ENCODE results near the gene KCNE3.
"Not testable (repeated sequence)": the region's sequence is repeated elsewhere in the genome, so short reads cannot be mapped to it uniquely, and the experiment has no call there.

Gene KCNE3

DNA sequence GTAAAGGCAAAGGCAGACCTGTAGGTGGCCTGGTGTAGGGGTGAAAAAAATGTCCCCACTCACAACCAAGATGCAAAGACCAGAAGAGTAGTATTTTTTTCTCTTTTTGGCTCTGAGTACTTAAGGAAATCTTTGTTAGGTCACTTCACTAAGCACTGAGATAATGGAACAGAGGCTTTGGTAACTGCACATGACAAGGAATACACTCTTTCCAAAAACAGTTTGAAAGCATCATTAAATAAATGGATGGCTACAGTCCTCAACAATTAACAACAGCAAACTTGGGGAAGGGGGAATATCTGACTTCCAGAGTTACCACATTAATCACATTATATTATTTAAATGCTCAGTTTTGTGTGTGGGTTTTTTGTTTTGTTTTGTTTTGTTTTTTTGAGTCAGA is 42.2 kb downstream of the KCNE3 start:
- Histone ChIP-seq H3K4me1 (ENCODE audit: low read length) (no peaks in the 10 kb centered on the region), H2AFZ (ENCODE audit: low read depth, low read length) (no peak overlapping the region), H3K4me3 (ENCODE audit: low read length) (no peak overlapping the region), H4K20me1 (ENCODE audit: insufficient read depth, low read length) (no peaks in the 10 kb centered on the region), H3K9me3 (ENCODE audit: insufficient read depth, low read length) (0 out of 2 replicates have a peak, but pooled peaks cover 7% of the 10 kb centered on the region), H3K36me3 (replicated peaks; ENCODE audit: low read depth, low read length) (no peaks in the 10 kb centered on the region), H3K27me3 (ENCODE audit: low read depth, low read length) (peaks cover 10% of the 10 kb centered on the region; the same call in 1 of the 2 replicates), H3K9ac (ENCODE audit: low read length) (no peak overlapping the region), H3K27ac (ENCODE audit: low read length) (no peak overlapping the region), H3K79me2 (ENCODE audit: low read length) (no peaks in the 10 kb centered on the region), H3K4me2 (ENCODE audit: low read length) (no peak overlapping the region)
- TF ChIP-seq EZH2phosphoT487 (IDR thresholded peaks at IDR 0.05; ENCODE audit: low read depth), result no peak

DNA sequence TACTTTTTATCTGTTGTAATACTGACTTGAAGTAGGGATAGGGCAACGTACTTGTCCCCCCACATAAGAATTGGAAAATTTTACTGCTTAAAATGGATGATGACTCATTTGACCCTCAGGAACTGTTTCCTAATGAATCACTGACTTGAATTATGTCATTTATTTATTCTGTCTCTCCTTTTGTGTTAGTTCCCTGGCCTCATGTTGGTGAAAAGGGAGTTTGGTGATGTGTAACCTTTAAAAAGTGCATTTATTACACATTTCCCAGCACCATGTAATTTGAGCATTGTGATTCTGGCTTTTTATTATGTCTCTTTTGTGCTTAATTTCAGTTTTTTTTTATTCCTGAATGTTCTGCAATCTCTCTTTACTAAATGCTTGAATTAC is 48.8 kb downstream of the KCNE3 start:
- Histone ChIP-seq H3K9me3 (ENCODE audit: insufficient read depth, low read length) (no peaks in the 10 kb centered on the region), H4K20me1 (ENCODE audit: insufficient read depth, low read length) (no peaks in the 10 kb centered on the region), H3K4me2 (ENCODE audit: low read length) (no peak overlapping the region), H3K36me3 (replicated peaks; ENCODE audit: low read depth, low read length) (no peaks in the 10 kb centered on the region), H3K4me3 (ENCODE audit: low read length) (no peak overlapping the region), H3K79me2 (ENCODE audit: low read length) (no peaks in the 10 kb centered on the region), H3K27me3 (ENCODE audit: low read depth, low read length) (peaks cover 10% of the 10 kb centered on the region; the same call in 1 of the 2 replicates), H2AFZ (ENCODE audit: low read depth, low read length) (no peak overlapping the region), H3K27ac (ENCODE audit: low read length) (no peak overlapping the region), H3K9ac (ENCODE audit: low read length) (no peak overlapping the region), H3K4me1 (ENCODE audit: low read length) (peaks cover 3% of the 10 kb centered on the region; the same call in 1 of the 2 replicates)
- TF ChIP-seq, protein P1, sequence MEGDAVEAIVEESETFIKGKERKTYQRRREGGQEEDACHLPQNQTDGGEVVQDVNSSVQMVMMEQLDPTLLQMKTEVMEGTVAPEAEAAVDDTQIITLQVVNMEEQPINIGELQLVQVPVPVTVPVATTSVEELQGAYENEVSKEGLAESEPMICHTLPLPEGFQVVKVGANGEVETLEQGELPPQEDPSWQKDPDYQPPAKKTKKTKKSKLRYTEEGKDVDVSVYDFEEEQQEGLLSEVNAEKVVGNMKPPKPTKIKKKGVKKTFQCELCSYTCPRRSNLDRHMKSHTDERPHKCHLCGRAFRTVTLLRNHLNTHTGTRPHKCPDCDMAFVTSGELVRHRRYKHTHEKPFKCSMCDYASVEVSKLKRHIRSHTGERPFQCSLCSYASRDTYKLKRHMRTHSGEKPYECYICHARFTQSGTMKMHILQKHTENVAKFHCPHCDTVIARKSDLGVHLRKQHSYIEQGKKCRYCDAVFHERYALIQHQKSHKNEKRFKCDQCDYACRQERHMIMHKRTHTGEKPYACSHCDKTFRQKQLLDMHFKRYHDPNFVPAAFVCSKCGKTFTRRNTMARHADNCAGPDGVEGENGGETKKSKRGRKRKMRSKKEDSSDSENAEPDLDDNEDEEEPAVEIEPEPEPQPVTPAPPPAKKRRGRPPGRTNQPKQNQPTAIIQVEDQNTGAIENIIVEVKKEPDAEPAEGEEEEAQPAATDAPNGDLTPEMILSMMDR (IDR thresholded peaks at IDR 0.05; ENCODE audit: low read depth, low read length), result no peak
- no peak for TF ChIP-seq EZH2phosphoT487 (IDR thresholded peaks at IDR 0.05; ENCODE audit: low read depth)

DNA sequence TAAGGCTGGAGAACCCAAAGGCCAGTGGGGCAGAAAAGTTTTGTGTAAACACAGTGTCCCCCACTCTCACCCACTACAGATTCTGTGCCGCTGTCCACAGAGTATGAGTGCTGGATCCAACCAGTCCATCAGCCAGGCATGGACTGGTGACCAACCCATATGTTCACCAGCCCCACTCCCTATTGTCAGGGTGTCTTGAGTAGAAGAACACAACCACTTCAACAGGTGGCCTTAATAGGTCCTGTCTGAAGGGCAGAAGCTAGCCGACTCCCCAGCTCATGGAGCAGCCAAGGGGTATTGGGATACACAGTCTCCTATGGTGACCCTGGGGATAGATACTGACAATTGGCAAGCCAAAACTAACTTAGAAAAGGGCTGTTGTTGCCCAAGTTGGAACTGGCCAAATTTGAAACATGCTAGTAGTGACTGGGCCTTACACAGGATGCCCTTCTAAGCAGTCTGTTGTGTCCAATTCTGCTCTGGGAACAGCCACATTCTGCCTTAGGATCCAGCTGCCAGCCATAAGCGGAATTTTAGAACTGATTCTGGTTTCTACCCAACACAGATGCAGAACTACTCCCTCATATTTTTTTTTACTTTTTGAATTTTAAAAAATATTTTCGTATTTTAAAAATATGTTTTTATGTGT is 49.4 kb downstream of the KCNE3 start:
- H3K4me3 ChIP-seq (ENCODE audit: low read length), result no peak overlapping the region
- no peaks in the 10 kb centered on the region for H4K20me1 ChIP-seq (ENCODE audit: insufficient read depth, low read length)
- no peak overlapping the region for H3K9ac ChIP-seq (ENCODE audit: low read length)
- H3K9me3 ChIP-seq (ENCODE audit: insufficient read depth, low read length), result no peaks in the 10 kb centered on the region
- no peaks in the 10 kb centered on the region for H3K36me3 ChIP-seq (replicated peaks; ENCODE audit: low read depth, low read length)
- peaks cover 14% of the 10 kb centered on the region; the same call in 1 of the 2 replicates for H3K27me3 ChIP-seq (ENCODE audit: low read depth, low read length)
- no peak overlapping the region for H3K27ac ChIP-seq (ENCODE audit: low read length)
- no peaks in the 10 kb centered on the region for H3K79me2 ChIP-seq (ENCODE audit: low read length)
- H3K4me1 ChIP-seq (ENCODE audit: low read length), result peaks cover 3% of the 10 kb centered on the region; the same call in 1 of the 2 replicates
- H2AFZ ChIP-seq (ENCODE audit: low read depth, low read length), result no peak overlapping the region
- TF ChIP-seq, protein P1 (IDR thresholded peaks at IDR 0.05; ENCODE audit: low read depth, low read length), result no peak
- TF ChIP-seq EZH2phosphoT487 (IDR thresholded peaks at IDR 0.05; ENCODE audit: low read depth), result no peak
- H3K4me2 ChIP-seq (ENCODE audit: low read length), result no peak overlapping the region

DNA sequence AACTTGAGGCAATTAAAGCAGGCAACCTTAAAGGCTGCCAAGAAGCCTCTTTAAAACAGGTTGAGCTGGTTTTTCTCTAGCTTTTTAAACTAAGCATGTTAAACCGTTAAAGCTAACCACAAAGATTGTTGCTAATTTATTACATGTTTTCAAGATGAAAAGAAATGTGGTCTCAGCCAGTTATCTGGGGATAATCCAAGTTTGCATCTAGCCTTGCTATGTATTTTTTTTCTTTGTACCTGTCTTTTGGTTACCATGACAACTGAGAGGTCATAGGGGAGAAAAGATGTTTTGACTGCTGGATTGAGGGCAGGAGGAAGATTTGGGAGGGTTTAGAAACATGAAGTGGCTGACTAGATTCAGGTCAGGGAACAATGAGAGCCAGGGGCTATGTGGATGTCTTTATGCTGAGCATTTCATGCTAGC is 50.0 kb downstream of the KCNE3 start:
- no peak for TF ChIP-seq EZH2phosphoT487 (IDR thresholded peaks at IDR 0.05; ENCODE audit: low read depth)
- TF ChIP-seq, protein P1 (IDR thresholded peaks at IDR 0.05; ENCODE audit: low read depth, low read length), result no peak
- Histone ChIP-seq H3K36me3 (replicated peaks; ENCODE audit: low read depth, low read length) (no peaks in the 10 kb centered on the region), H2AFZ (ENCODE audit: low read depth, low read length) (no peak overlapping the region), H3K9ac (ENCODE audit: low read length) (no peak overlapping the region), H3K27me3 (ENCODE audit: low read depth, low read length) (peaks cover 14% of the 10 kb centered on the region; the same call in 1 of the 2 replicates), H3K4me1 (ENCODE audit: low read length) (peaks cover 3% of the 10 kb centered on the region; the same call in 1 of the 2 replicates), H3K79me2 (ENCODE audit: low read length) (no peaks in the 10 kb centered on the region), H3K27ac (ENCODE audit: low read length) (no peak overlapping the region), H3K4me3 (ENCODE audit: low read length) (no peak overlapping the region), H3K4me2 (ENCODE audit: low read length) (no peak overlapping the region), H3K9me3 (ENCODE audit: insufficient read depth, low read length) (no peaks in the 10 kb centered on the region), H4K20me1 (ENCODE audit: insufficient read depth, low read length) (no peaks in the 10 kb centered on the region)

DNA sequence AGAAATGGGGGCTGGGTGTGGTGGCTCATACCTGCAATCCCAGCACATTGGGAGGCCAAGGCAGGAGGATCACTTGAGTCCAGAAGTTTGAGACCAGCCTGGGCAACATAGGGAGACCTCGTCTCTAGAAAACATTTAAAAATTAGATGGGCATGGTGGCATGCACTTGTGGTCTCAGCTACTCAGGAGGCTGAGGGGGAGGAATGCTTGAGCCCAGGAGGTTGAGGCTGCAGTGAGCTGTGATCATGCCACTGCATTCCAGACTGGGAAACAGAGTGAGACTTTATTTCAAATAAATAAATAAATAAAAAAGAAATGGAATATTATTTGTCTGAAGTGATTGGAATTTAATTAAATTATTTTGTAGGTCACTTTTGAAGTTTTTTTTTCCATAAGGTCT is 50.4 kb downstream of the KCNE3 start:
- H3K9me3 ChIP-seq (ENCODE audit: insufficient read depth, low read length); H3K79me2 ChIP-seq (ENCODE audit: low read length); H3K9ac ChIP-seq (ENCODE audit: low read length); H3K27ac ChIP-seq (ENCODE audit: low read length); H3K4me2 ChIP-seq (ENCODE audit: low read length); H4K20me1 ChIP-seq (ENCODE audit: insufficient read depth, low read length); H3K4me1 ChIP-seq (ENCODE audit: low read length); H3K36me3 ChIP-seq (replicated peaks; ENCODE audit: low read depth, low read length); H3K4me3 ChIP-seq (ENCODE audit: low read length); H2AFZ ChIP-seq (ENCODE audit: low read depth, low read length): not testable (repeated sequence)
- peaks cover 14% of the 10 kb centered on the region; the same call in 1 of the 2 replicates for H3K27me3 ChIP-seq (ENCODE audit: low read depth, low read length)
